Fibroblast of pulmonary artery (primary cell): Measurements from ENCODE around the gene FAXDC2.
"Not testable (repeated sequence)": the region's sequence is repeated elsewhere in the genome, so short reads cannot be mapped to it uniquely, and the experiment has no call there.

Source experiments
- DNase-seq: peaks from one replicate; pipeline ENCODE4 v3.0.0-alpha.2; 2010; ENCODE audit warnings: low read depth
- H3K4me3 ChIP-seq: replicated peaks from 2 replicates; pipeline ENCODE4 v1.5.1; 2011; ENCODE audit warnings: low read depth, mild to moderate bottlenecking, control low read depth, low read length, moderate library complexity
- CTCF ChIP-seq: IDR thresholded peaks from 2 replicates; pipeline ENCODE4 v1.5.1; 2011; ENCODE audit warnings: mild to moderate bottlenecking, control low read depth, low read length, inconsistent platforms; ENCODE audit errors: missing control alignments

FAXDC2 gene

GRCh38 chr5:154830219-154830595 is 20.2 kb downstream of the FAXDC2 start:
- DNase-seq, result no peak
- H3K4me3 ChIP-seq, result no peak overlapping the region
- TF ChIP-seq CTCF, result no peak

GRCh38 chr5:154829589-154830218 is 20.7 kb downstream of the FAXDC2 start:
- TF ChIP-seq CTCF, result no peak
- DNase-seq, result no peak
- no peak overlapping the region for H3K4me3 ChIP-seq

GRCh38 chr5:154829181-154829588 is 21.2 kb downstream of the FAXDC2 start:
- no peak for DNase-seq
- TF ChIP-seq CTCF, result no peak
- H3K4me3 ChIP-seq, result no peak overlapping the region

- TF ChIP-seq CTCF, result no peak
- H3K4me3 ChIP-seq, result no peak overlapping the region
- no peak for DNase-seq
These were observed 26.3 kb downstream of the FAXDC2 start for GRCh38 chr5:154824070-154824469.

GRCh38 chr5:154823605-154824004 is 26.8 kb downstream of the FAXDC2 start:
- no peak for TF ChIP-seq CTCF
- no peak for DNase-seq
- H3K4me3 ChIP-seq, result no peak overlapping the region

GRCh38 chr5:154822896-154823295 is 27.5 kb downstream of the FAXDC2 start:
- not testable (repeated sequence) for DNase-seq

GRCh38 chr5:154820383-154820782 is 30.0 kb downstream of the FAXDC2 start:
- no peak for DNase-seq
- H3K4me3 ChIP-seq, result no peak overlapping the region
- no peak for TF ChIP-seq CTCF

More at GRCh38 chr5:154822896-154823295, 27.5 kb downstream of the FAXDC2 start:
- not testable (repeated sequence) for H3K4me3 ChIP-seq
